OCI-LY3 (cell line): Measurements from ENCODE around the gene KATNAL2.
"Not testable (repeated sequence)": the region's sequence is repeated elsewhere in the genome, so short reads cannot be mapped to it uniquely, and the experiment has no call there.

Experiments
- H2AFZ ChIP-seq: fragments of 200-600, 300-600 bp; shearing (Covaris generic); 2 replicates; pipeline ENCODE4 v1.6.0; 2014; ENCODE audit warnings: antibody characterized with exemption, low read depth, low read length
- H3K27ac ChIP-seq: fragments of 200-600, 300-600 bp; sonication (generic); 2 replicates; pipeline ENCODE4 v1.5.1; 2014; ENCODE audit warnings: mild to moderate bottlenecking, low read length, moderate library complexity, mixed read lengths
- H3K27me3 ChIP-seq: fragments of 200-600, 300-600 bp; sonication (generic); 2 replicates; pipeline ENCODE4 v1.6.1; 2014; ENCODE audit warnings: low read depth, low read length, mixed read lengths
- H3K36me3 ChIP-seq: fragments of 200-600, 300-600 bp; sonication (generic); replicated peaks from 2 replicates; pipeline ENCODE3; 2014; ENCODE audit warnings: low read depth, low read length, mixed read lengths
- H3K4me1 ChIP-seq: fragments of 300-600, 200-600 bp; sonication (generic); 2 replicates; pipeline ENCODE4 v1.6.1; 2014; ENCODE audit warnings: low read length, mixed read lengths
- H3K4me2 ChIP-seq: fragments of 200-600, 300-600 bp; sonication (generic); 2 replicates; pipeline ENCODE4 v1.6.1; 2014; ENCODE audit warnings: low read length, mixed read lengths
- H3K4me3 ChIP-seq: fragments of 300-600, 200-600 bp; sonication (generic); 2 replicates; pipeline ENCODE4 v1.5.1; 2014; ENCODE audit warnings: antibody characterized with exemption, mild to moderate bottlenecking, low read length, moderate library complexity
- H3K79me2 ChIP-seq: fragments of 300-600, 200-600 bp; shearing (Covaris generic); 2 replicates; pipeline ENCODE4 v1.6.1; 2014; ENCODE audit warnings: mild to moderate bottlenecking, low read length, mixed read lengths
- H3K9ac ChIP-seq: fragments of 300-600, 200-600 bp; shearing (Covaris generic); 2 replicates; pipeline ENCODE4 v1.6.0; 2014; ENCODE audit warnings: mild to moderate bottlenecking, low read length, moderate library complexity
- H3K9me3 ChIP-seq: fragments of 200-600, 300-600 bp; shearing (Covaris generic); 2 replicates; pipeline ENCODE4 v1.6.1; 2014; ENCODE audit warnings: low read length, mixed read lengths; ENCODE audit not compliant: insufficient read depth
- H4K20me1 ChIP-seq: fragments of 200-600, 300-600 bp; sonication (generic); 2 replicates; pipeline ENCODE4 v1.6.1; 2016; ENCODE audit warnings: low read length, mixed read lengths; ENCODE audit not compliant: insufficient read depth
- EZH2phosphoT487 ChIP-seq: fragments of 200-600 bp; shearing (Covaris generic); IDR thresholded peaks from 2 replicates; pipeline ENCODE4 v1.6.1; 2018; ENCODE audit warnings: antibody characterized with exemption, mixed run types, low read depth
- TF ChIP-seq, protein P1 (sequence below): fragments of 200-600, 300-600 bp; sonication (generic); IDR thresholded peaks from 2 replicates; pipeline ENCODE4 v1.5.1; 2014; ENCODE audit warnings: antibody characterized with exemption, low read length, low read depth

The KATNAL2 gene

DNA sequence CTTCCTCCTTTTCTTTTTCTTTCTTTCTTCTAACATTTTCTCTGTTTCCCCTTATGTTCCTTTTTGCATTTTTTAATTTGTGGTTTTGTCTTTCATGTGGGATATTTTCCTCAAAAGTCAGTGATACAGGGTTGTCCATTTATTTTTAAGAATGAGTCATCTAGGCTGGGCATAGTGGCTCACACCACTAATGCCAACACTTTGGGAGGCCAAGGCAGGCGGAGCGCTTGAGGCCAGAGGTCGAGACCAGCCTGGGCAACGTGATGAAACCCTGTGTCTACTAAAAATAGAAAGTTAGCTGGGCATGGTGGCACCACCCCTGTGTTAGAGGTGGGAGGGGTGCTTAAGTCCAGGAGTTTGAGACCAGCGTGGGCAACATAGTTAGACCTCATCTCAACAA lies 35.8 kb downstream of the KATNAL2 start:
- H3K27me3 ChIP-seq = no peaks in the 10 kb centered on the region

DNA sequence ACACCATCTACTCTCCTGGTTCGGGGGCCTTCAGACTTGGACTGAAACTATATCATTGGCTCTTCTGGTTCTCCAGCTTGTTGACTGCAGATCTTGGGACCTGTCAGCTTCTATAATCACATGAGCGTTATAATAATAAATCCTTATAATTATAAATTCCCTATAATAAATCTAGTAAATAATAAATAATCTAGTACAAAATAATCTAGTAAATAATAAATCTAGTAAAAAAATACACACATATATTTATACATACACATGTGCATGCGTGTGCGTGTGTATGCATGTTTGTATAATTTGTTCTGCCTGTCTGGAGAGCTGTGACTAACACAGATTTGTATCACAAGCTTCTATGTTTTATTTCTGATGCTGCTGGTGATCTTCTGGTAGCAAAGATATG lies 40.8 kb downstream of the KATNAL2 start:
- no peaks in the 10 kb centered on the region for H3K4me1 ChIP-seq
- H3K27ac ChIP-seq = no peak overlapping the region
- no peak overlapping the region for H3K4me3 ChIP-seq
- H3K36me3 ChIP-seq = no peaks in the 10 kb centered on the region
- no peaks in the 10 kb centered on the region for H4K20me1 ChIP-seq
- no peaks in the 10 kb centered on the region for H3K79me2 ChIP-seq
- peaks cover 8% of the 10 kb centered on the region; the same call in 1 of the 2 replicates for H3K9me3 ChIP-seq
- no peaks in the 10 kb centered on the region for H3K27me3 ChIP-seq
- H3K4me2 ChIP-seq = no peak overlapping the region
- no peak for TF ChIP-seq EZH2phosphoT487
- TF ChIP-seq, protein P1, sequence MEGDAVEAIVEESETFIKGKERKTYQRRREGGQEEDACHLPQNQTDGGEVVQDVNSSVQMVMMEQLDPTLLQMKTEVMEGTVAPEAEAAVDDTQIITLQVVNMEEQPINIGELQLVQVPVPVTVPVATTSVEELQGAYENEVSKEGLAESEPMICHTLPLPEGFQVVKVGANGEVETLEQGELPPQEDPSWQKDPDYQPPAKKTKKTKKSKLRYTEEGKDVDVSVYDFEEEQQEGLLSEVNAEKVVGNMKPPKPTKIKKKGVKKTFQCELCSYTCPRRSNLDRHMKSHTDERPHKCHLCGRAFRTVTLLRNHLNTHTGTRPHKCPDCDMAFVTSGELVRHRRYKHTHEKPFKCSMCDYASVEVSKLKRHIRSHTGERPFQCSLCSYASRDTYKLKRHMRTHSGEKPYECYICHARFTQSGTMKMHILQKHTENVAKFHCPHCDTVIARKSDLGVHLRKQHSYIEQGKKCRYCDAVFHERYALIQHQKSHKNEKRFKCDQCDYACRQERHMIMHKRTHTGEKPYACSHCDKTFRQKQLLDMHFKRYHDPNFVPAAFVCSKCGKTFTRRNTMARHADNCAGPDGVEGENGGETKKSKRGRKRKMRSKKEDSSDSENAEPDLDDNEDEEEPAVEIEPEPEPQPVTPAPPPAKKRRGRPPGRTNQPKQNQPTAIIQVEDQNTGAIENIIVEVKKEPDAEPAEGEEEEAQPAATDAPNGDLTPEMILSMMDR = no peak
- no peak overlapping the region for H3K9ac ChIP-seq
- H2AFZ ChIP-seq = no peak overlapping the region

More for the DNA sequence above, 35.8 kb downstream of the KATNAL2 start:
- Histone ChIP-seq H4K20me1 (no peaks in the 10 kb centered on the region), H3K4me3 (no peak overlapping the region), H3K79me2 (no peaks in the 10 kb centered on the region), H3K9ac (no peak overlapping the region), H3K4me2 (no peak overlapping the region), H3K27ac (no peak overlapping the region), H2AFZ (no peak overlapping the region), H3K36me3 (no peaks in the 10 kb centered on the region), H3K9me3 (no peaks in the 10 kb centered on the region), H3K4me1 (no peaks in the 10 kb centered on the region)
- TF ChIP-seq EZH2phosphoT487 = no peak
- TF ChIP-seq, protein P1 = no peak

DNA sequence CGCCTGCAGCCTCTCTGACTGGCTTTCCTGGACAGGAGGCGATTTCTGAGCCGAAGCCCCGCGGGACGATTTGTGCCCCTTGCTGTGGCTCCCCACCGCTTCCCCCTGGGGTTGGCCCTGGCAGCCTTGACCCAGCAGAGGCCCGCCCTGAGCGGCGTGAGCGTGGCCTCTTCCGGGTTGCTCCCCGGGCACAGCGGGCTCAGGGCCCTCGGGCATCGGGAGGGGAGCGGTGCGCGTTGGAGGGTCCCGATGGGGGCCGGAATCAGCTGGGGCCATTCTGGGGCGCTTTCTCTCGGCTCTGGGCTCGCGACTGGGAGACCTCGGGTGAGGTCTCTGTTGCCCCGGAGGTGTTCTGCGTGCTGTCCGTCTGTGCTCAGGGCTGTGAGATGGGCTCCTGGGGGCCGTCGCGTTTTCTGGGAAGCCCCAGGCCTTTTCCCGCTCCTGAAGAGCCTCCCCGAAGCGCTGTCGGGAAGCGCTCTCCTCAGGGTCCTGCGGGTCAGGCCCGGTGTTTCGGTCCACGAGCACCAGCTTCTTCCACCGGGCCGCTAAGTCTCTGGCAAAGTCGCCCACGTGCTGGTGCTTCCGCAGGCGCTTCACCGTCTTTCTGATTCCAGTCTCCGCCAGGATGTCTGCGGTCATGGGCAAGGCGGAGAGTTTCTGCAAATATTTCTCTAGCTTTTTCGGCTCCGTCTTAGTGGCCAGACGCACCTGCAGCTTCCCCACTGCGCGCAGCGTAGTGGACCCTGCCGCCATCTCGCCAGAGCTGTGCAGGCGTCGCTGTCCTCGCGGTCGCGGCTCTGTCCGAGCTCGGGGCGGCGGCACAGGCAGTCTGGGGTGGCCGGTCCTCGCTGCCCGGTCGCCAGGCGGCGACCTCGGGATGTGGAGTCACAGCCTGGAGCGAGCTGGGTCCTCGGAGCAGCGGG lies 46.5 kb downstream of the KATNAL2 start:
- H4K20me1 ChIP-seq, H3K79me2 ChIP-seq, H3K4me1 ChIP-seq, H3K27me3 ChIP-seq, H2AFZ ChIP-seq, H3K27ac ChIP-seq, H3K36me3 ChIP-seq, H3K4me3 ChIP-seq, H3K4me2 ChIP-seq, H3K9me3 ChIP-seq, H3K9ac ChIP-seq: not testable (repeated sequence)

DNA sequence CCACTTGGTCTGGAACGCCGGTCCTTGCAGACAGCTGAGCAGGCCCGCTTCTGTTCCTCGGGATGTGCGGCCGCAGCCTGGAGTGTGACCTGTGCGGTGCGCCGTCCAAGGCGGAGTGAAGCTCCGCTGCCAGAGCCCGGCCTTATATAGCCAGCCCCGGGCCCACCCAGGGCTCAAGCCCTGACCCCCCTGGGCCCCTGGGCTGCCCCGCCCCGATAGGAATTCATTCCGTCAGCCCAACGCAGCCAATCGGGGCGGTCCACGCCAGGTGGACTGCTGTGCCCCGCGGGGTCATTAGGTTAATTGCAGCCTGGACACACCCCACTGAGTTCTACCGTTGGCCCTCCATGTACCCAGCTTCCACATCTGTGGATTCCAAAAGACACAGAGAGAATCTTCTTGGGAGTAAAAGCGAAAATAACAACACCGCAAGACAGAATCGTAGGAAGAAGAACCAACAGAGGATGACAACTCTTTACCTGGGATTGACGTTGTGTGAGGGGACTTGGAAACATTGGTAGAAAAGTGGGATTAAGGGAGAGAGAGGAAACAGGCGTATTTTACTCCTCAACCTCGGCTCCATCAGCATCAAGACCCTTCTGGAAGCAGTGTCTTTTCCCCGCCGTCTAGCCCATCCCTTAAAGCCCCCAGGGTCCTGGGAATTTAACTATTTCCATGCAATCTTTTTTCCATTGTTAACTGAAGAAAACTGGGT lies 47.3 kb downstream of the KATNAL2 start:
- H3K27me3 ChIP-seq, H3K36me3 ChIP-seq, H3K27ac ChIP-seq, H3K4me1 ChIP-seq, H3K79me2 ChIP-seq, H3K9ac ChIP-seq, H3K9me3 ChIP-seq, H2AFZ ChIP-seq, H3K4me3 ChIP-seq, H4K20me1 ChIP-seq, H3K4me2 ChIP-seq: not testable (repeated sequence)

DNA sequence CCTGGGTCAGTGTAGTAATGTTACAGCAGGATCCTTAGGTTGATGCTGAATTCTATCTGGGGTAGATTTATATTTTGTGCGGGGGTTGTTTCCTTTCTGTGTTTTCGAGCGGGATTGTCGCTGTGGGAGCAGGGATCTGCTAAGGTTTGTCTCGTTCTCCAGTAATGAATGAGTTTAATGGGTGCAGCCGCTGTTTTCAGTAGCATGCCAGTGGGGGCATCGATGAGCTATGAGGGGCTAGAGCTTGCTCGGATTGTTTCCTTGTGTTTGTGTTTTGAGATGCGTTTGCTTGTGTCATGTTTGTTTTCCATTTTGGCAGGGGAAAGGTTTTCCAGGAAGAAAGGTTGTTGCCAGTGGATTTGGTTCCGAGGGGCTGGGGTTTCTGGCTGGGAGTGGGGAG lies 48.9 kb downstream of the KATNAL2 start:
- not testable (repeated sequence) for H3K4me1 ChIP-seq, H4K20me1 ChIP-seq, H3K9ac ChIP-seq, H3K79me2 ChIP-seq, H3K9me3 ChIP-seq, H3K4me2 ChIP-seq, H3K27ac ChIP-seq, H2AFZ ChIP-seq, H3K4me3 ChIP-seq, H3K27me3 ChIP-seq, H3K36me3 ChIP-seq

DNA sequence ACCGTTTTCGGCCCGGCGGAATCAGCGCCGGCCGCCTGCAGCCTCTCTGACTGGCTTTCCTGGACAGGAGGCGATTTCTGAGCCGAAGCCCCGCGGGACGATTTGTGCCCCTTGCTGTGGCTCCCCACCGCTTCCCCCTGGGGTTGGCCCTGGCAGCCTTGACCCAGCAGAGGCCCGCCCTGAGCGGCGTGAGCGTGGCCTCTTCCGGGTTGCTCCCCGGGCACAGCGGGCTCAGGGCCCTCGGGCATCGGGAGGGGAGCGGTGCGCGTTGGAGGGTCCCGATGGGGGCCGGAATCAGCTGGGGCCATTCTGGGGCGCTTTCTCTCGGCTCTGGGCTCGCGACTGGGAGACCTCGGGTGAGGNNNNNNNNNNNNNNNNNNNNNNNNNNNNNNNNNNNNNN lies 52.1 kb downstream of the KATNAL2 start:
- H2AFZ ChIP-seq, H4K20me1 ChIP-seq, H3K9ac ChIP-seq, H3K4me3 ChIP-seq, H3K4me1 ChIP-seq, H3K36me3 ChIP-seq, H3K27me3 ChIP-seq, H3K9me3 ChIP-seq, H3K79me2 ChIP-seq, H3K27ac ChIP-seq, H3K4me2 ChIP-seq: not testable (repeated sequence)

DNA sequence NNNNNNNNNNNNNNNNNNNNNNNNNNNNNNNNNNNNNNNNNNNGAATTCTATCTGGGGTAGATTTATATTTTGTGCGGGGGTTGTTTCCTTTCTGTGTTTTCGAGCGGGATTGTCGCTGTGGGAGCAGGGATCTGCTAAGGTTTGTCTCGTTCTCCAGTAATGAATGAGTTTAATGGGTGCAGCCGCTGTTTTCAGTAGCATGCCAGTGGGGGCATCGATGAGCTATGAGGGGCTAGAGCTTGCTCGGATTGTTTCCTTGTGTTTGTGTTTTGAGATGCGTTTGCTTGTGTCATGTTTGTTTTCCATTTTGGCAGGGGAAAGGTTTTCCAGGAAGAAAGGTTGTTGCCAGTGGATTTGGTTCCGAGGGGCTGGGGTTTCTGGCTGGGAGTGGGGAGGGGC lies 102.5 kb downstream of the KATNAL2 start:
- not testable (repeated sequence) for H3K4me3 ChIP-seq, H3K79me2 ChIP-seq, H3K4me2 ChIP-seq, H3K27ac ChIP-seq, H3K4me1 ChIP-seq, H3K9ac ChIP-seq, H2AFZ ChIP-seq, H3K9me3 ChIP-seq, H4K20me1 ChIP-seq, H3K36me3 ChIP-seq, H3K27me3 ChIP-seq

DNA sequence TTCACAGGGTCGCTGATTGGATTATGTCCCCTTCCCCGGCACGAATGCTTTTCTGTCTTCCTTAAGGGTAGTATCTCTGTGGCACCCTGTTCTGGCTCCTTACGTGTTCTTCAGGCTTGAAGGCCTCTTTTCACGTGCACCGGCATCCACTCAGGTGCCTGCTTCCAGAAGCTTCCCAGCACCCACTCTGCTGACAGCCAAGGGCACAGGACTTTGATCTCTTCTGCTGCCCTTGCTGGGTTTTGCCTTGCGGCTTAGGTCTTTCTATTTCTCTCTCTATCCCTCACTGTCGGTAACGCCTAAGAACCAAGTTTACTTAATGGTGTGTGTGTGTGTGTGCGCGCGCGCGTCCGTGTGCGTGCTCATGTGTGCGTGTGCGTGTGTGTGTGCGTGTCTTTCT lies 103.4 kb downstream of the KATNAL2 start:
- not testable (repeated sequence) for H3K4me3 ChIP-seq, H3K79me2 ChIP-seq, H3K4me1 ChIP-seq, H3K9me3 ChIP-seq, H3K9ac ChIP-seq, H3K27ac ChIP-seq, H3K27me3 ChIP-seq, H3K36me3 ChIP-seq, H4K20me1 ChIP-seq, H3K4me2 ChIP-seq, H2AFZ ChIP-seq
